HG02610 (cell line): ENCODE data around the gene ABCD1.

Experiments used
- ATAC-seq: cut with Tn5 transposase; IDR thresholded peaks from one replicate; pipeline ENCODE4 v1.9.1; 2021; ENCODE audit warnings: mild to moderate bottlenecking, moderate library complexity; ENCODE audit not compliant: unreplicated experiment

Gene ABCD1

DNA sequence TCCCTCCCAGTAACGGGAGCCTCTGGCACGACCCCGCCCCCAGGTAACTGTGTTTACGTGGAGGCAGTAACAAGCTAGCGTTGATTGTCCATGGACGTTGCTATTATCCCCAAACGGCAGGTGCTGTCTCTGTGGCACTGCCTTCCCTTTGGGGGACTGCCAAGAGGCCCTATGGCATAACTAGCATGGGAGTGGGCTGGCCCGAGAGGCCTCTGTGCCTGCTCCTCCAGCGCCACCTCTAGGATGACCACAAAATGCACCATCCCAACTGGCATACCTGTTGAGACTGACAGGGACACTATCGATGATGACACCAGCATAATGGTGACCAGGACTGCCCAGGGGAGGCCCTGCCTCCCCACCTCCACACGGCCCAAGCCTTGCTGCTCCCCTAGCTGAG lies 57.7 kb downstream of the ABCD1 start:
- no peak for ATAC-seq

DNA sequence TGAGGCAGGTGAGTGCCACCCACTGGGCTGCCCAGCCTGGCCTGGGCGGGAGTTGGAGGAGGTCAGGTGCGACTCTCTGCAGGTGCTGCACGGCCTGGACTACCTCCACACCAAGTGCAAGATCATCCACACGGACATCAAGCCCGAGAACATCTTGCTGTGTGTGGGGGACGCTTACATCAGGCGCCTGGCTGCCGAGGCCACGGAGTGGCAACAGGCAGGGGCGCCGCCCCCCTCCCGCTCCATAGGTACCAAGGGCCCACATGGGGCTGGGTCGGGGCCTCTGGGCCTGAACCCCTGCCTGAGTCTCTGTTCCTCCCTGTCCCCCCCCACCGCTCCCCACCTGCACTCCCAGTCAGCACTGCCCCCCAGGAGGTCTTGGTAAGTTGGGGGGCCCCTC lies 58.2 kb downstream of the ABCD1 start:
- ATAC-seq: no peak

DNA sequence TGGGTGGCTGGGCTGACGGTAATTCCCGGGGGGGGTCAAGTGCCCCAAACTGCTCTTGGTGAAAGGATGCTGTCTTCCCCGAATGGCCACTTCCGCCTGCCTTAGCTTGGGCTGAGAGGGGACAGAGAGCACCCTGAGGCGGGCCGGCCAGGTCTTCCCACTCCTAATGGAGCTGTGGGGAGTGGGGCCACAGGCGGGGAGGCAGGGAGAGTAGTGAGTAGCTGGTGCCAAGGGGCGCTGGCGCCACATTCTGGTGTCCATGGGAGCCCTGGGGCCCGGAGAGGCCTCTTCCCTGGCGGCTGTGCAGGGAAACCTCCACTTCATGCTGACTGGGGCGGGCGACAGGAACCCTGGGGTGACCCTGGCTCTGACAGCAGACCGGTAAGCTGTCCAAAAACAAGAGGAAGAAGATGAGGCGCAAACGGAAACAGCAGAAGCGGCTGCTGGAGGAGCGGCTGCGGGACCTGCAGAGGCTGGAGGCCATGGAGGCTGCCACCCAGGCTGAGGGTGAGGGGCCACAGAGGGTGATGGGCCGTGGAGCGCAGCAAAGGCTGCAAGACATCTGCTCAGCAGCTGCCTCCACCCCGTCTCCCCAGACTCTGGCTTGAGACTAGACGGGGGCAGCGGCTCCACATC lies 58.8 kb downstream of the ABCD1 start:
- no peak for ATAC-seq

DNA sequence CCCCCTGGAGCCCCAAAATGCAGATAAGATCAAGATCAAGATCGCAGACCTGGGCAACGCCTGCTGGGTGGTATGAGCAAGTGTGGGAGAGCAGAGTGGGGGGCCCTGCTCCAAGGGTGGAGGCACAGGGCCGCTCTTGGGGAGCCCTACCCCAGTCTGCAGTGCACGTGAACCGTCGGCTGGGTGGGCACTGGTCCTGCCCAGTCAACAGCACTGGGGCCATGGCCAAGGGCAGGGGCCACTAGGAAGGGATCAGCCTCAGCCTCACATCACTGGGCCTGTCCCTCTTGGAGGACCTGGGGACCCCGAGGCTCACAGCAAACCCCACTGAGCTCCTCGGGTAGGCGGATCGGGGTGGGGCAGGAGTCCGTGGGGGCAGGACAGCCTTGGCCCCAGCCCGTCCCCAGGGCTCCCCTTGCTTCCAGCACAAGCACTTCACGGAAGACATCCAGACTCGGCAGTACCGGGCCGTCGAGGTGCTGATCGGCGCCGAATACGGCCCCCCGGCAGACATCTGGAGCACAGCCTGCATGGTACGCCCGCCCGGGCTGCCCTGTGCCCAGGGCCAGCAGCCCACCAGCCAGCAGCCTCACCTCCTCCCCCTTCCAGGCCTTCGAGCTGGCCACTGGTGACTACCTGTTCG lies 59.8 kb downstream of the ABCD1 start:
- no peak for ATAC-seq

DNA sequence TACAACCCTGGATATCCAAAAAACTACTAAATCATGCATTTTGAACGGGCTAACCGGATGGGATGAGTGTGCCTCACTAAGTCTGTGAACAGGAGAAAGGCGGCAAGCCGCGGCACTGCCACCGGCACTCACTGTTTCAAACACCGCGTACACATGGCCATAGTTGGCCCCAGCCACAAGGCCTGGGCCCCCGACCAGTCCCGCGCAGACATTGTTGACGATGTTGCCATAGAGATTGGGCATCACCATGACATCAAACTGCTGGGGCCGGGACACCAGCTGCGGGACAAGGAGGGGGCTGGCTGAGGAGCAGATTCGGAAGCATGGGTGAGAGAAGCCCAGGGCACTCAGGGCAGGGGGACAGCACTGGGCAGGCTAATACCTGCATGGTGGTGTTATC lies 62.0 kb downstream of the ABCD1 start:
- no peak for ATAC-seq

DNA sequence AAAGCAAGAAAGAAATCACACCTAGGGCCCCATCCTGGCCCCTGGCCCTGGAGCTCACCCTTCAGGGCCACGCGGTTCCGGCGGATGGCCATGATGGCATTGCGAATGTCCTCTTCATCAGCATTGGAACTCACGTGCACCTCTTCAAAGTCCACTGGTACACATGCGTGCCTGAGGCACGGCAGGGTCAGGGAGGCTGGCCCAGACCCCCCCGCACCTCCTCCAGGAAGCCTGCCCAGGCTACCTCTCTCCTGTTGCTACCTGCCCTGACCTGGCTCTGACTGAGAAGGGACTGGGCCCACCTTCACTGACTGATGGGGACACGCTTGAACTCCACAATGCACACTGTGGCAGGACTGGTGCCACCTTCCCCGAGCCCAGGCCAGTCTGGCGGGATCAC lies 65.0 kb downstream of the ABCD1 start:
- ATAC-seq: no peak

DNA sequence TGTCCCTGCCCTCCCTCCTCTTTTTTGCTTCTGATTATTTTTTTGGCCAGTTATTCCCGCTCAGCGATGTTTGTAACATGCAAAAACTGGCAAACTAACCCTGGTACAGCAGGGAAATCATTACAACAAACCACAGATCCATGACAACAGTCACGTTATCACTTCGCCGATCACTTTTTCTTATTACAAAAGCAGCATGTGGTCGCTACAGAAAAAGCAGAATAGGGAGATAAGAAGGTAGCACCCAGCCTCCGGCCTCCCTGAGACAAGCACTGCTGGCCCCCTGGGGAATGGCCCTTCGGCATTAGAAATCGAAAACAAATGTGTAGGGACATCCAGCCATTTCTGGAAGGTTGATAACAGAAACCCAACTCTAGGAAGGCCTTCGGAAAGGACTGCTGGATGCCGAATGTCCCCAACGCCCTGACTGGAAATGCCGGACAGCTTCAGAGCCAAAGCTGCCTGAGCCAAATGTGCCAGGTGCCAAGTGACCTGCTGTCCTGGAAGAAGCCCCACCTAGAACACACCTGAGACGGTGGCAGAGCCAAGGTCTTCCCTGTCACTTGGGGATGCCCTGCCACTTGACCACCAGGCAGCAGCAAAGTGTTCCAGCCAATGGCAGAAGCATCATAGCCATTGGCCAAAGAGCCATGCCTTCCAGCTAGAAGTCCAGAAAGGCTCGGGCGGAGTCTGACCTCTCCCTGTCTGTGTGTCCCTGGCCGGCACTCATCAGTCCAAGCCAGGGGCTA lies 66.6 kb downstream of the ABCD1 start:
- no peak for ATAC-seq

DNA sequence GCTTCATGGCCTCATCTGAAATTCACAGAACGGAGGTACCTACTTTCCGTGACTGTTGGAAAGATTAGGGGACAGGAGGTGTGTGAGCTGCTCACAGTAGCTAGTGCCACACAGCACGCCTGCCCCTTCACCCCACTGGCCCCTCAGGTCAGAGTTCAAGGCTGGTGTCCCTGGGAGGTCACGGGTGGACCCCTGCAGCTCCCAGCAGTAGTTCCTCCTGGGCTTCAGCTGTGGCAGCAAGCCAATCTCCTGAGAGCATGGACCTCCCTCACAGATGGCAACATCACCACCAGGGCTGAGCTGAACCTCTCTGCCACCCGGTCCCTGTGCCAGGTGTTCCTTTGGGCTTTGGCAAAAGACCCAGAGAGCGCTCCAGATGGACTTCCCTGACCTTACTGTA lies 67.7 kb downstream of the ABCD1 start:
- no peak for ATAC-seq

DNA sequence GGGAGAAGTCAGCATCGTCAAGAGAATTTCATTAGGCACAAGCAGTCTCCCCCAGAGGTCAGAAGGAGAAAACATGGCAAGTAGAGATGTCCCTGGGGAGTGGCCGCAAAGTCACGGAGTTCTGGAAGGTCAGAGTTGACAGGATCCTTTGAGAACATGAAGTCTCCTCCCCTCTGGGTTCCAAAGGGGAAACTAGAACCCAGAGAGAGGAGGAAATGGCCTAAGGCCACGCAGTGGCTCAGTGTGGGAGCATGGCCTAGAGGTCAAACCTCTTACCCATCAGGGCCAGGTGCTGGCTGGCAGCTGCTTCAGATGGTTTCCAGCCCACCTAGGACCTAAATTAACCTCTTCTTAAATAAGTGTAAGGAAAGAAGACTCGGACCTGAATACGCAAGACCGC lies 68.6 kb downstream of the ABCD1 start:
- ATAC-seq: no peak
